Measurements from ENCODE around the gene ACTL7B. TPM values are rescaled to one million over a fixed set of nuclear protein-coding genes. Genes with fewer than 3 reads are reported as not detected.
A peak's percentile ranks its signal among the peaks of the same experiment; 100 is the strongest.

ACTL7B gene
- total RNA-seq, 1 donor from 2014 or later: not detected

- peaks cover 17% of the 10 kb centered on the region for H3K36me3 ChIP-seq (ENCODE audit: control insufficient read depth, insufficient read depth, low read length)
- no peak for DNase-seq (ENCODE audit: low read depth)
- TF ChIP-seq CTCF (IDR thresholded peaks at IDR 0.05; ENCODE audit: insufficient read depth, low read length, severe bottlenecking): no peak
- H3K4me3 ChIP-seq (ENCODE audit: low read depth, low read length): no peak overlapping the region
- no peak for FAIRE-seq
- H3K27me3 ChIP-seq (ENCODE audit: control insufficient read depth, insufficient read depth, low read length): no peaks in the 10 kb centered on the region
These were observed 20.6 kb upstream of the ACTL7B start for GRCh38 chr9:108876425-108876824.

GRCh38 chr9:108874058-108874788 lies 18.4 kb upstream of the ACTL7B start:
- DNase-seq (ENCODE audit: low read depth): no peak
- peaks cover 13% of the 10 kb centered on the region for H3K36me3 ChIP-seq (ENCODE audit: control insufficient read depth, insufficient read depth, low read length)
- FAIRE-seq: no peak
- H3K4me3 ChIP-seq (ENCODE audit: low read depth, low read length): no peak overlapping the region
- H3K27me3 ChIP-seq (ENCODE audit: control insufficient read depth, insufficient read depth, low read length): no peaks in the 10 kb centered on the region
- no peak for TF ChIP-seq CTCF (IDR thresholded peaks at IDR 0.05; ENCODE audit: insufficient read depth, low read length, severe bottlenecking)

- Histone ChIP-seq H3K4me3 (ENCODE audit: low read depth, low read length) (no peak overlapping the region), H3K27me3 (ENCODE audit: control insufficient read depth, insufficient read depth, low read length) (no peaks in the 10 kb centered on the region), H3K36me3 (ENCODE audit: control insufficient read depth, insufficient read depth, low read length) (peaks cover 1% of the 10 kb centered on the region)
- DNase-seq (ENCODE audit: low read depth): peak; percentile 81
- peak; percentile 75 for FAIRE-seq
- no peak for TF ChIP-seq CTCF (IDR thresholded peaks at IDR 0.05; ENCODE audit: insufficient read depth, low read length, severe bottlenecking)
These were observed 13.4 kb upstream of the ACTL7B start for GRCh38 chr9:108869092-108869725.

- no peaks in the 10 kb centered on the region for H3K27me3 ChIP-seq (ENCODE audit: control insufficient read depth, insufficient read depth, low read length)
- no peaks in the 10 kb centered on the region for H3K36me3 ChIP-seq (ENCODE audit: control insufficient read depth, insufficient read depth, low read length)
- H3K4me3 ChIP-seq (ENCODE audit: low read depth, low read length): no peak overlapping the region
- DNase-seq (ENCODE audit: low read depth) (no peak), FAIRE-seq (no peak)
- no peak for TF ChIP-seq CTCF (IDR thresholded peaks at IDR 0.05; ENCODE audit: insufficient read depth, low read length, severe bottlenecking)
These were observed 12.0 kb upstream of the ACTL7B start for GRCh38 chr9:108867829-108868228.

- FAIRE-seq (no peak), DNase-seq (ENCODE audit: low read depth) (no peak)
- H3K36me3 ChIP-seq (ENCODE audit: control insufficient read depth, insufficient read depth, low read length): no peaks in the 10 kb centered on the region
- no peak overlapping the region for H3K4me3 ChIP-seq (ENCODE audit: low read depth, low read length)
- TF ChIP-seq CTCF (IDR thresholded peaks at IDR 0.05; ENCODE audit: insufficient read depth, low read length, severe bottlenecking): no peak
- H3K27me3 ChIP-seq (ENCODE audit: control insufficient read depth, insufficient read depth, low read length): no peaks in the 10 kb centered on the region
These were observed 11.3 kb upstream of the ACTL7B start for GRCh38 chr9:108867116-108867515.
